H4 (cell line): Measurements from ENCODE around the gene RBBP5. TPM values are rescaled to one million over a fixed set of nuclear protein-coding genes. Genes with fewer than 3 reads are reported as not detected.

Experiments
- DNase-seq: peaks from one replicate; pipeline ENCODE4 v3.0.0-alpha.2; 2015; ENCODE audit warnings: low spot score
- total RNA-seq: library from RNA; depleted of rRNA; stranded (reverse); fragments of >200 nt; shearing (Covaris generic); gene quantifications from 2 replicates; pipeline ENCODE4 v1.2.3, GENCODE V29; 2014

RBBP5 gene
- total RNA-seq, 1 experiment from 2014 or later = 18.6 TPM

GRCh38 chr1:205074084-205074483 lies 47.7 kb downstream of the RBBP5 start:
- DNase-seq = no peak

- no peak for DNase-seq
Observed at GRCh38 chr1:205073511-205073910, 48.3 kb downstream of the RBBP5 start.

GRCh38 chr1:205072881-205073280 lies 48.9 kb downstream of the RBBP5 start:
- no peak for DNase-seq

- DNase-seq = no peak
Observed at GRCh38 chr1:205072286-205072685, 49.5 kb downstream of the RBBP5 start.

- DNase-seq = no peak
Observed at GRCh38 chr1:205071801-205072200, 50.0 kb downstream of the RBBP5 start.

- no peak for DNase-seq
Observed at GRCh38 chr1:205071028-205071409, 50.8 kb downstream of the RBBP5 start.

- no peak for DNase-seq
Observed at GRCh38 chr1:205069371-205070125, 52.2 kb downstream of the RBBP5 start.

- DNase-seq = no peak
Observed at GRCh38 chr1:205068457-205069040, 53.2 kb downstream of the RBBP5 start.

GRCh38 chr1:205068001-205068400 lies 53.8 kb downstream of the RBBP5 start:
- no peak for DNase-seq

- DNase-seq = no peak
Observed at GRCh38 chr1:205067031-205067430, 54.7 kb downstream of the RBBP5 start.

- DNase-seq = no peak
Observed at GRCh38 chr1:205066141-205066818, 55.5 kb downstream of the RBBP5 start.

GRCh38 chr1:205065666-205066065 lies 56.1 kb downstream of the RBBP5 start:
- DNase-seq = no peak

GRCh38 chr1:205064741-205065316 lies 56.9 kb downstream of the RBBP5 start:
- no peak for DNase-seq

GRCh38 chr1:205064301-205064700 lies 57.5 kb downstream of the RBBP5 start:
- no peak for DNase-seq

GRCh38 chr1:205062895-205063294 lies 58.9 kb downstream of the RBBP5 start:
- no peak for DNase-seq

- DNase-seq = no peak
Observed at GRCh38 chr1:205062319-205062718, 59.5 kb downstream of the RBBP5 start.

GRCh38 chr1:205061665-205062069 lies 60.1 kb downstream of the RBBP5 start:
- peak; percentile 75 for DNase-seq

- no peak for DNase-seq
Observed at GRCh38 chr1:205061227-205061626, 60.6 kb downstream of the RBBP5 start.

GRCh38 chr1:205060746-205061145 lies 61.0 kb downstream of the RBBP5 start:
- no peak for DNase-seq

GRCh38 chr1:205059660-205060059 lies 62.1 kb downstream of the RBBP5 start:
- DNase-seq = no peak

- DNase-seq = no peak
Observed at GRCh38 chr1:205058853-205059252, 62.9 kb downstream of the RBBP5 start.

- DNase-seq = no peak
Observed at GRCh38 chr1:205057808-205058575, 63.8 kb downstream of the RBBP5 start.
